PFSK-1 (cell line): ENCODE measurements around the gene RNF157.

Source experiments
- FOXP2 ChIP-seq: optimal IDR thresholded peaks from 2 replicates; pipeline ENCODE3; 2011; ENCODE audit warnings: borderline replicate concordance, control low read depth, inconsistent platforms; ENCODE audit not compliant: insufficient read depth; ENCODE audit errors: extremely low read length, extremely low read depth
- POLR2AphosphoS5 ChIP-seq: IDR thresholded peaks from 2 replicates; pipeline ENCODE4 v1.6.1; 2012; ENCODE audit warnings: low read depth, mild to moderate bottlenecking, control low read depth, low read length, moderate library complexity
- SIN3A ChIP-seq: IDR thresholded peaks from 2 replicates; pipeline ENCODE4 v1.6.1; 2012; ENCODE audit warnings: mild to moderate bottlenecking, low read length, moderate library complexity, borderline replicate concordance; ENCODE audit not compliant: insufficient read depth
- TAF1 ChIP-seq: IDR thresholded peaks from 2 replicates; pipeline ENCODE4 v1.6.1; 2012; ENCODE audit warnings: low read length, control low read depth, borderline replicate concordance; ENCODE audit not compliant: insufficient read depth
- TF ChIP-seq, protein P1 (sequence below), 2 experiments: IDR thresholded peaks; 2 replicates each; pipeline versions ENCODE4 v1.6.1 to v1.8.0; 2011 to 2012; ENCODE audit warnings: low read depth in 2 of 2, low read length in 2 of 2, control low read depth in 1 of 2, inconsistent platforms in 1 of 2, mild to moderate bottlenecking in 1 of 2, moderate library complexity in 1 of 2; ENCODE audit not compliant: insufficient read depth in 1 of 2

- TF ChIP-seq, protein P1, sequence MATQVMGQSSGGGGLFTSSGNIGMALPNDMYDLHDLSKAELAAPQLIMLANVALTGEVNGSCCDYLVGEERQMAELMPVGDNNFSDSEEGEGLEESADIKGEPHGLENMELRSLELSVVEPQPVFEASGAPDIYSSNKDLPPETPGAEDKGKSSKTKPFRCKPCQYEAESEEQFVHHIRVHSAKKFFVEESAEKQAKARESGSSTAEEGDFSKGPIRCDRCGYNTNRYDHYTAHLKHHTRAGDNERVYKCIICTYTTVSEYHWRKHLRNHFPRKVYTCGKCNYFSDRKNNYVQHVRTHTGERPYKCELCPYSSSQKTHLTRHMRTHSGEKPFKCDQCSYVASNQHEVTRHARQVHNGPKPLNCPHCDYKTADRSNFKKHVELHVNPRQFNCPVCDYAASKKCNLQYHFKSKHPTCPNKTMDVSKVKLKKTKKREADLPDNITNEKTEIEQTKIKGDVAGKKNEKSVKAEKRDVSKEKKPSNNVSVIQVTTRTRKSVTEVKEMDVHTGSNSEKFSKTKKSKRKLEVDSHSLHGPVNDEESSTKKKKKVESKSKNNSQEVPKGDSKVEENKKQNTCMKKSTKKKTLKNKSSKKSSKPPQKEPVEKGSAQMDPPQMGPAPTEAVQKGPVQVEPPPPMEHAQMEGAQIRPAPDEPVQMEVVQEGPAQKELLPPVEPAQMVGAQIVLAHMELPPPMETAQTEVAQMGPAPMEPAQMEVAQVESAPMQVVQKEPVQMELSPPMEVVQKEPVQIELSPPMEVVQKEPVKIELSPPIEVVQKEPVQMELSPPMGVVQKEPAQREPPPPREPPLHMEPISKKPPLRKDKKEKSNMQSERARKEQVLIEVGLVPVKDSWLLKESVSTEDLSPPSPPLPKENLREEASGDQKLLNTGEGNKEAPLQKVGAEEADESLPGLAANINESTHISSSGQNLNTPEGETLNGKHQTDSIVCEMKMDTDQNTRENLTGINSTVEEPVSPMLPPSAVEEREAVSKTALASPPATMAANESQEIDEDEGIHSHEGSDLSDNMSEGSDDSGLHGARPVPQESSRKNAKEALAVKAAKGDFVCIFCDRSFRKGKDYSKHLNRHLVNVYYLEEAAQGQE (IDR thresholded peaks at IDR 0.05; ENCODE audit: insufficient read depth in 1 of 2, low read depth in 2 of 2, low read length in 2 of 2), result no peak
- TF ChIP-seq POLR2AphosphoS5, result no peak
- no peak for TF ChIP-seq TAF1
- TF ChIP-seq SIN3A, result no peak
- TF ChIP-seq FOXP2, result no peak
Observed at GRCh38 chr17:76122431-76123190, 117.7 kb downstream of the RNF157 start.
